Neural progenitor cell (in vitro differentiated cells): ENCODE data around the gene FCAR. TPM values are rescaled to one million over a fixed set of nuclear protein-coding genes. Genes with fewer than 3 reads are reported as not detected.
"Not testable (repeated sequence)": the region's sequence is repeated elsewhere in the genome, so short reads cannot be mapped to it uniquely, and the experiment has no call there.

Source experiments
- DNase-seq: peaks from one replicate; pipeline ENCODE4 v3.0.0-alpha.2; 2016; ENCODE audit warnings: low spot score
- H2AFZ ChIP-seq: fragments of 200-600 bp; sonication (generic); replicated peaks from 2 replicates; pipeline ENCODE4 v1.6.1; 2016; ENCODE audit warnings: antibody characterized with exemption
- H3F3A ChIP-seq: fragments of 200-600 bp; sonication (generic); 2 replicates; pipeline ENCODE4 v1.6.1; 2016; ENCODE audit warnings: antibody characterized with exemption, low read depth
- H3K27ac ChIP-seq: fragments of 200-600 bp; sonication (generic); 2 replicates; pipeline ENCODE4 v1.5.1; 2016; ENCODE audit warnings: mild to moderate bottlenecking
- H3K27me3 ChIP-seq: fragments of 200-600 bp; sonication (generic); 2 replicates; pipeline ENCODE4 v1.6.1; 2016; ENCODE audit warnings: mild to moderate bottlenecking, moderate library complexity
- H3K36me3 ChIP-seq: fragments of 200-600 bp; sonication (generic); 2 replicates; pipeline ENCODE4 v1.5.1; 2016
- H3K4me1 ChIP-seq: fragments of 200-600 bp; sonication (generic); 2 replicates; pipeline ENCODE4 v1.6.1; 2016; ENCODE audit warnings: mixed run types
- H3K4me2 ChIP-seq: fragments of 200-600 bp; sonication (generic); 2 replicates; pipeline ENCODE4 v1.6.1; 2016
- H3K4me3 ChIP-seq: fragments of 200-600 bp; sonication (generic); 2 replicates; pipeline ENCODE4 v1.5.1; 2016
- H3K79me2 ChIP-seq: fragments of 200-600 bp; sonication (generic); 2 replicates; pipeline ENCODE4 v1.6.1; 2016; ENCODE audit warnings: low read depth
- H3K9ac ChIP-seq: fragments of 200-600 bp; sonication (generic); 2 replicates; pipeline ENCODE4 v1.6.1; 2016
- H3K9me3 ChIP-seq: fragments of 200-600 bp; sonication (generic); 2 replicates; pipeline ENCODE4 v1.5.1; 2016; ENCODE audit warnings: low read depth
- H4K20me1 ChIP-seq: fragments of 200-600 bp; sonication (generic); 2 replicates; pipeline ENCODE4 v1.6.1; 2016; ENCODE audit warnings: low read depth
- H3K27ac Mint-ChIP-seq: 3 replicates; pipeline ENCODE4 v1.8.0; 2021; ENCODE audit warnings: mixed read lengths
- H3K27me3 Mint-ChIP-seq: 2 replicates; pipeline ENCODE4 v1.8.0; 2022; ENCODE audit warnings: low read depth, mild to moderate bottlenecking, inconsistent platforms, moderate library complexity, mixed read lengths; ENCODE audit not compliant: insufficient read depth
- H3K36me3 Mint-ChIP-seq: 3 replicates; pipeline ENCODE4 v1.8.0; 2021; ENCODE audit warnings: mixed read lengths
- H3K4me1 Mint-ChIP-seq: 3 replicates; pipeline ENCODE4 v1.8.0; 2021; ENCODE audit warnings: mixed read lengths
- H3K4me3 Mint-ChIP-seq: 3 replicates; pipeline ENCODE4 v1.8.0; 2021; ENCODE audit warnings: mild to moderate bottlenecking, moderate library complexity, mixed read lengths
- H3K9me3 Mint-ChIP-seq: 3 replicates; pipeline ENCODE4 v1.8.0; 2020; ENCODE audit warnings: mixed read lengths
- EZH2 ChIP-seq: fragments of 200-600 bp; sonication (generic); IDR thresholded peaks from 2 replicates; pipeline ENCODE4 v1.6.1; 2017; ENCODE audit warnings: antibody characterized with exemption, mild to moderate bottlenecking, moderate library complexity
- EZH2phosphoT487 ChIP-seq: fragments of 200-600 bp; sonication (generic); IDR thresholded peaks from 2 replicates; pipeline ENCODE4 v1.6.1; 2017; ENCODE audit warnings: antibody characterized with exemption
- total RNA-seq: library from RNA; depleted of rRNA; stranded (reverse); fragments of >200 nt; gene quantifications from 2 replicates; pipeline ENCODE4 v1.2.3, GENCODE V29; 2015; ENCODE audit warnings: low replicate concordance
- TF ChIP-seq, protein P1 (sequence below): fragments of 200-600 bp; sonication (generic); IDR thresholded peaks from 2 replicates; pipeline ENCODE4 v1.5.1; 2017; ENCODE audit warnings: antibody characterized with exemption, mild to moderate bottlenecking

Gene FCAR
- total RNA-seq, 1 donor from 2014 or later: not detected

GRCh38 chr19:54889566-54889965, 15.5 kb downstream of the FCAR start:
- Histone ChIP-seq H3K4me3 (no peak overlapping the region), H3K36me3 (no peaks in the 10 kb centered on the region), H3K4me2 (no peak overlapping the region), H3K4me1 (no peaks in the 10 kb centered on the region), H2AFZ (no peak overlapping the region), H3K9ac (no peak overlapping the region), H3K27ac (no peak overlapping the region), H3K79me2 (no peaks in the 10 kb centered on the region), H3K27me3 (no peaks in the 10 kb centered on the region), H3K9me3 (no peaks in the 10 kb centered on the region), H3F3A (no peaks in the 10 kb centered on the region), H4K20me1 (no peaks in the 10 kb centered on the region)
- Mint-ChIP-seq H3K9me3 (peaks cover 9% of the 10 kb centered on the region), H3K27me3 (peaks cover 4% of the 10 kb centered on the region), H3K27ac (no peak overlapping the region), H3K36me3 (no peaks in the 10 kb centered on the region), H3K4me3 (no peak overlapping the region), H3K4me1 (no peaks in the 10 kb centered on the region)
- no peak for DNase-seq
- TF ChIP-seq EZH2phosphoT487 (no peak), EZH2 (no peak)
- TF ChIP-seq, protein P1, sequence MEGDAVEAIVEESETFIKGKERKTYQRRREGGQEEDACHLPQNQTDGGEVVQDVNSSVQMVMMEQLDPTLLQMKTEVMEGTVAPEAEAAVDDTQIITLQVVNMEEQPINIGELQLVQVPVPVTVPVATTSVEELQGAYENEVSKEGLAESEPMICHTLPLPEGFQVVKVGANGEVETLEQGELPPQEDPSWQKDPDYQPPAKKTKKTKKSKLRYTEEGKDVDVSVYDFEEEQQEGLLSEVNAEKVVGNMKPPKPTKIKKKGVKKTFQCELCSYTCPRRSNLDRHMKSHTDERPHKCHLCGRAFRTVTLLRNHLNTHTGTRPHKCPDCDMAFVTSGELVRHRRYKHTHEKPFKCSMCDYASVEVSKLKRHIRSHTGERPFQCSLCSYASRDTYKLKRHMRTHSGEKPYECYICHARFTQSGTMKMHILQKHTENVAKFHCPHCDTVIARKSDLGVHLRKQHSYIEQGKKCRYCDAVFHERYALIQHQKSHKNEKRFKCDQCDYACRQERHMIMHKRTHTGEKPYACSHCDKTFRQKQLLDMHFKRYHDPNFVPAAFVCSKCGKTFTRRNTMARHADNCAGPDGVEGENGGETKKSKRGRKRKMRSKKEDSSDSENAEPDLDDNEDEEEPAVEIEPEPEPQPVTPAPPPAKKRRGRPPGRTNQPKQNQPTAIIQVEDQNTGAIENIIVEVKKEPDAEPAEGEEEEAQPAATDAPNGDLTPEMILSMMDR: no peak

DNA sequence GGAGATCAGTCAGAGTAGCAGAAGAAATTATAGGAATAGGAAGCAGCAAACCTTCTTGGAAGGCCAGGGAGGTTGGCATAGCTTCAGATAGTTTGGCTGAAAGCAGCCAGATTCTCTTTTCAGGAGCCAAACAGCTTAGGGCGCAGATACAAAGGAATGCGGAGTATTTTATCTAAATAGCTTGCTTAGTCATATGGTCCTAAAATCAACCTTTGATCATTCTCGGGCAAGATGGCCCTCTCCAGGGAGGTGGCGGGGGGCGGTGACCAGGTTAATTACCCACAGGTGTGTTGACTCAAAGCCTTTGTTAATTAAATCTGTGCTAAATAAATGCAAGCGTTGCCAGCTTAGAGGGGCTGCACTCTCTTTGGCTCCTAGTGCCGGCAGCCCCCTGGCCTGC, 19.4 kb downstream of the FCAR start:
- Mint-ChIP-seq H3K27me3 (peaks cover 8% of the 10 kb centered on the region), H3K27ac (no peak overlapping the region), H3K9me3 (peaks cover 3% of the 10 kb centered on the region), H3K4me3 (no peak overlapping the region), H3K4me1 (no peaks in the 10 kb centered on the region), H3K36me3 (no peaks in the 10 kb centered on the region)
- H3K4me1 ChIP-seq: no peaks in the 10 kb centered on the region
- no peak overlapping the region for H3K27ac ChIP-seq
- H4K20me1 ChIP-seq: no peaks in the 10 kb centered on the region
- no peaks in the 10 kb centered on the region for H3K27me3 ChIP-seq
- H3K79me2 ChIP-seq: no peaks in the 10 kb centered on the region
- H3K9me3 ChIP-seq: no peaks in the 10 kb centered on the region
- H3K4me3 ChIP-seq: no peak overlapping the region
- no peak for TF ChIP-seq EZH2
- TF ChIP-seq, protein P1: no peak
- TF ChIP-seq EZH2phosphoT487: no peak
- H2AFZ ChIP-seq: no peak overlapping the region
- no peak overlapping the region for H3K4me2 ChIP-seq
- H3F3A ChIP-seq: no peaks in the 10 kb centered on the region
- DNase-seq: no peak
- no peaks in the 10 kb centered on the region for H3K36me3 ChIP-seq
- no peak overlapping the region for H3K9ac ChIP-seq

DNA sequence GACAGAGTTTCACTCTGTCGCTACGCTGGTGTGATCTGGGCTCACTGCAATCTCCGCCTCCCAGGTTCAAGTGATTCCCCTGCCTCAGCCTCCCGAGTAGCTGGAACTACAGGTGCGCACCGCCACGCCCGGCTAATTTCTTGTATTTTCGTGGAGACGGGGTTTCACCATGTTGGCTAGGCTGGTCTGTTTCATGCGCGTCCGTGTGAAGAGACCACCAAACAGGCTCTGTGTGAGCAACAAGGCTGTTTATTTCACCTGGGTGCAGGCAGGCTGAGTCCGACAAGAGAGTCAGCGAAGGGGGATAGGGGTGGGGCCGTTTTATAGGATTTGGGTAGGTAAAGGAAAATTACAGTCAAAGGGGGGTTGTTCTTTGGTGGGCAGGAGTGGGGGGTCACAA, 20.1 kb downstream of the FCAR start:
- not testable (repeated sequence) for H3K4me1 ChIP-seq, H3F3A ChIP-seq, H3K9ac ChIP-seq, H3K4me3 ChIP-seq, H2AFZ ChIP-seq, H3K4me1 Mint-ChIP-seq, H3K79me2 ChIP-seq, H3K27me3 ChIP-seq, H4K20me1 ChIP-seq, H3K36me3 Mint-ChIP-seq, H3K27ac ChIP-seq, H3K27ac Mint-ChIP-seq, H3K36me3 ChIP-seq, H3K4me3 Mint-ChIP-seq, H3K4me2 ChIP-seq, DNase-seq, H3K9me3 ChIP-seq, H3K9me3 Mint-ChIP-seq
- peaks cover 10% of the 10 kb centered on the region for H3K27me3 Mint-ChIP-seq

DNA sequence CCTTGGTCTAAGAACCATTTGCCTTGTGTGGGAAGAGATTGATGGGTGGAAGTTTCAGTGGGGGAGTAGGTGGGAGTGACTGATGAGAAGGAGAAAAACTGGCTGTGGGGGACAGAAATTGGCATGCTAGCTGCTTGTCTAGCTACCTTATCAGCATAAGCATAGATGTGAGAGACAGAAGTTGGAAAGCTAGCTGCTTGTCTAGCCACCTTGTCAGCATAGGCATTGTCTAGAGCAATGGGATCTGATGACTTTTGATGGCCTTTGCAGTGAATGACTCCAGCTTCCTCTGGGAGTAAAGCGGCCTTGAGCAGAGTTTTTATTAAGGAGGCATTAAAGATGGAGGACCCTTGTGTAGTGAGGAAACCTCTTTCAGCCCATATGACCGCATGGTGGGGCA, 22.0 kb downstream of the FCAR start:
- Histone ChIP-seq H3F3A (no peaks in the 10 kb centered on the region), H4K20me1 (no peaks in the 10 kb centered on the region), H3K36me3 (no peaks in the 10 kb centered on the region), H3K27me3 (no peaks in the 10 kb centered on the region), H3K9ac (no peak overlapping the region), H3K4me1 (no peaks in the 10 kb centered on the region), H3K79me2 (no peaks in the 10 kb centered on the region), H3K27ac (no peak overlapping the region), H3K4me3 (no peak overlapping the region), H3K9me3 (no peaks in the 10 kb centered on the region), H3K4me2 (no peak overlapping the region), H2AFZ (no peak overlapping the region)
- Mint-ChIP-seq H3K4me3 (no peak overlapping the region), H3K4me1 (no peaks in the 10 kb centered on the region), H3K9me3 (peaks cover 6% of the 10 kb centered on the region), H3K27me3 (peaks cover 18% of the 10 kb centered on the region), H3K27ac (no peak overlapping the region), H3K36me3 (no peaks in the 10 kb centered on the region)
- DNase-seq: no peak
- TF ChIP-seq EZH2phosphoT487: no peak
- TF ChIP-seq EZH2: no peak
- TF ChIP-seq, protein P1: no peak

- not testable (repeated sequence) for H3K27ac Mint-ChIP-seq, DNase-seq, H3K27ac ChIP-seq, H3K9me3 ChIP-seq, H2AFZ ChIP-seq, H3K36me3 ChIP-seq, H3K9ac ChIP-seq, H3K4me3 Mint-ChIP-seq, H3K27me3 ChIP-seq, H3K4me3 ChIP-seq, H3K9me3 Mint-ChIP-seq, H3K36me3 Mint-ChIP-seq, H3K4me1 Mint-ChIP-seq, H3K79me2 ChIP-seq, H4K20me1 ChIP-seq, H3K4me2 ChIP-seq, H3K4me1 ChIP-seq, H3F3A ChIP-seq
- peaks cover 14% of the 10 kb centered on the region for H3K27me3 Mint-ChIP-seq
Measured at GRCh38 chr19:54898685-54899084, 24.6 kb downstream of the FCAR start.

- not testable (repeated sequence) for H3K4me2 ChIP-seq, H3K27ac ChIP-seq, H3K9me3 ChIP-seq, H3K4me3 ChIP-seq, H3F3A ChIP-seq, H3K4me1 ChIP-seq, H3K9me3 Mint-ChIP-seq, DNase-seq, H2AFZ ChIP-seq, H3K36me3 ChIP-seq, H3K9ac ChIP-seq, H3K79me2 ChIP-seq, H3K27me3 ChIP-seq, H3K36me3 Mint-ChIP-seq, H3K27ac Mint-ChIP-seq, H3K4me1 Mint-ChIP-seq, H3K4me3 Mint-ChIP-seq, H4K20me1 ChIP-seq
- peaks cover 14% of the 10 kb centered on the region for H3K27me3 Mint-ChIP-seq
Measured at GRCh38 chr19:54899646-54900045, 25.6 kb downstream of the FCAR start.
